HCT116 (cell line): Measurements from ENCODE around the gene SLC2A13. TPM values are rescaled to one million over a fixed set of nuclear protein-coding genes. Genes with fewer than 3 reads are reported as not detected.

ENCODE experiments used
- ATAC-seq: fragments of 200-7000 bp; cut with Tn5 transposase; 2 replicates; pipeline ENCODE4 v1.9.1; 2020; ENCODE audit warnings: mild to moderate bottlenecking, moderate library complexity
- BruUV-seq: library from RNA; stranded (reverse); fragments of 400-500 nt; replicated peaks from 2 replicates; lab custom pipeline; 2021; lab: Mats Ljungman, UMichigan
- CTCF ChIA-PET: fragments of 300-600 bp; sonication (Branson Sonifier 250); formaldehyde crosslinking; loops from one replicate; lab custom pipeline; 2021; ENCODE audit warnings: antibody characterized with exemption; lab: Charles Lee
- POLR2A ChIA-PET: fragments of 300-600, 350-600 bp; sonication (Branson Sonifier 250); formaldehyde crosslinking; loops from one replicate; lab custom pipeline; 2021; ENCODE audit warnings: antibody characterized with exemption; lab: Charles Lee
- RAD21 ChIA-PET, 2 experiments: fragments of 300-600 bp; sonication (Branson Sonifier 250); formaldehyde crosslinking; loops; one replicate each; lab custom pipeline; 2023; ENCODE audit warnings: low total read pairs in 2 of 2; ENCODE audit not compliant: uncharacterized antibody in 2 of 2, unreplicated experiment in 2 of 2, low non-redundant PET in 1 of 2; lab: Charles Lee
- DNase-seq: peaks from one replicate; pipeline ENCODE4 v3.0.0-alpha.2; 2010; ENCODE audit warnings: low read depth, low spot score
- H2AFZ ChIP-seq: fragments of 200-600 bp; shearing (Covaris generic), sonication (generic); 2 replicates; pipeline ENCODE4 v1.6.1; 2017; ENCODE audit warnings: low read depth, mixed run types, mixed read lengths, antibody characterized with exemption, low read length; ENCODE audit not compliant: poor library complexity, severe bottlenecking
- H3K27ac ChIP-seq: 2 replicates; pipeline ENCODE4 v1.5.1; 2012; ENCODE audit warnings: low read depth, low read length
- H3K27me3 ChIP-seq: fragments of 200-600 bp; sonication (generic); 2 replicates; pipeline ENCODE4 v1.6.1; 2016; ENCODE audit warnings: mixed run types, low read length, mixed read lengths; ENCODE audit not compliant: insufficient read depth
- H3K36me3 ChIP-seq, 2 experiments: fragments of 200-500 bp in 1 of 2; fragments of 200-600 bp in 1 of 2; sonication (Bioruptor generic) in 1 of 2; sonication (generic) in 1 of 2; 2 replicates each; pipeline versions ENCODE4 v1.5.1 to v1.6.1; 2014 to 2016; ENCODE audit warnings: low read length in 2 of 2, inconsistent platforms in 1 of 2, mixed read lengths in 1 of 2, mixed run types in 1 of 2; ENCODE audit not compliant: insufficient read depth in 2 of 2, control insufficient read depth in 1 of 2
- H3K4me1 ChIP-seq, 2 experiments: fragments of 200-600 bp in 1 of 2; sonication (generic) in 1 of 2; 2 replicates each; pipeline versions ENCODE4 v1.5.1 to v1.6.1; 2012 to 2017; ENCODE audit warnings: low read length in 2 of 2, inconsistent platforms in 1 of 2, mild to moderate bottlenecking in 1 of 2, mixed read lengths in 1 of 2, mixed run types in 1 of 2, moderate library complexity in 1 of 2; ENCODE audit not compliant: insufficient read depth in 2 of 2, control insufficient read depth in 1 of 2
- H3K4me2 ChIP-seq: fragments of 200-600 bp; sonication (generic); 2 replicates; pipeline ENCODE4 v1.6.1; 2017; ENCODE audit warnings: mixed run types, low read length, mixed read lengths
- H3K4me3 ChIP-seq, 2 experiments: fragments of 200-600 bp in 1 of 2; sonication (generic) in 1 of 2; replicated peaks in 1 of 2; 2 replicates each; pipeline ENCODE4 v1.5.1; 2011 to 2016; ENCODE audit warnings: low read length in 2 of 2, control low read depth in 1 of 2, low read depth in 1 of 2, mild to moderate bottlenecking in 1 of 2, mixed read lengths in 1 of 2, mixed run types in 1 of 2
- H3K79me2 ChIP-seq: fragments of 200-600 bp; sonication (generic); 2 replicates; pipeline ENCODE4 v1.6.1; 2017; ENCODE audit warnings: mild to moderate bottlenecking, mixed run types, low read length, moderate library complexity, mixed read lengths; ENCODE audit not compliant: insufficient read depth
- H3K9ac ChIP-seq: fragments of 200-600 bp; sonication (generic); 2 replicates; pipeline ENCODE4 v1.6.1; 2016; ENCODE audit warnings: low read length, mixed read lengths
- H3K9me2 ChIP-seq: fragments of 200-600 bp; sonication (generic), shearing (Covaris generic); 2 replicates; pipeline ENCODE4 v1.6.1; 2017; ENCODE audit warnings: mixed run types, mild to moderate bottlenecking, moderate library complexity; ENCODE audit not compliant: insufficient read depth
- H3K9me3 ChIP-seq, 2 experiments: fragments of 200-500 bp in 1 of 2; fragments of 200-600 bp in 1 of 2; sonication (Bioruptor generic) in 1 of 2; sonication (generic) in 1 of 2; 2 replicates each; pipeline ENCODE4 v1.6.1; 2014 to 2017; ENCODE audit warnings: low read length in 2 of 2, mixed read lengths in 2 of 2, inconsistent platforms in 1 of 2, low read depth in 1 of 2, mild to moderate bottlenecking in 1 of 2, mixed run types in 1 of 2, moderate library complexity in 1 of 2; ENCODE audit not compliant: control insufficient read depth in 1 of 2, insufficient read depth in 1 of 2
- H4K20me1 ChIP-seq: fragments of 200-600 bp; sonication (generic), shearing (Covaris generic); 2 replicates; pipeline ENCODE4 v1.6.1; 2017; ENCODE audit warnings: mixed run types, mild to moderate bottlenecking, moderate library complexity; ENCODE audit not compliant: insufficient read depth
- CBX3 ChIP-seq: IDR thresholded peaks from 2 replicates; pipeline ENCODE4 v1.6.1; 2012; ENCODE audit warnings: low read depth
- CEBPB ChIP-seq: IDR thresholded peaks from 2 replicates; pipeline ENCODE4 v1.6.1; 2012; ENCODE audit warnings: low read depth
- EGR1 ChIP-seq: IDR thresholded peaks from 2 replicates; pipeline ENCODE4 v1.6.1; 2012; ENCODE audit warnings: low read depth
- ELF1 ChIP-seq: IDR thresholded peaks from 2 replicates; pipeline ENCODE4 v1.6.1; 2012; ENCODE audit warnings: low read depth, borderline replicate concordance
- EZH2 ChIP-seq: fragments of 200-600 bp; sonication (generic); IDR thresholded peaks from 2 replicates; pipeline ENCODE4 v1.6.1; 2017; ENCODE audit warnings: antibody characterized with exemption, mixed run types
- EZH2phosphoT487 ChIP-seq: fragments of 200-600 bp; IDR thresholded peaks from 2 replicates; pipeline ENCODE4 v1.6.1; 2018; ENCODE audit warnings: antibody characterized with exemption, borderline replicate concordance
- JUND ChIP-seq: IDR thresholded peaks from 2 replicates; pipeline ENCODE4 v1.6.1; 2012
- POLR2AphosphoS5 ChIP-seq: IDR thresholded peaks from 2 replicates; pipeline ENCODE4 v1.6.1; 2011; ENCODE audit warnings: mild to moderate bottlenecking, low read depth, low read length, moderate library complexity
- RAD21 ChIP-seq: IDR thresholded peaks from 2 replicates; pipeline ENCODE4 v1.6.1; 2012; ENCODE audit warnings: low read depth, mild to moderate bottlenecking
- SP1 ChIP-seq: IDR thresholded peaks from 2 replicates; pipeline ENCODE4 v1.6.1; 2012; ENCODE audit warnings: low read depth
- SRF ChIP-seq: IDR thresholded peaks from 2 replicates; pipeline ENCODE4 v1.6.1; 2012; ENCODE audit warnings: low read depth
- YY1 ChIP-seq: IDR thresholded peaks from 2 replicates; pipeline ENCODE4 v1.6.1; 2011; ENCODE audit warnings: low read length, low read depth, moderate library complexity, mild to moderate bottlenecking; ENCODE audit not compliant: insufficient replicate concordance; ENCODE audit errors: extremely low read depth
- ZFX ChIP-seq: fragments of 450-650 bp; IDR thresholded peaks from 2 replicates; pipeline ENCODE4 v1.6.1; 2017
- ZNF274 ChIP-seq: fragments of 200-500 bp; sonication (Bioruptor generic); IDR thresholded peaks from 2 replicates; pipeline ENCODE4 v1.6.1; 2014; ENCODE audit warnings: mild to moderate bottlenecking, low read depth, low read length, inconsistent platforms
- intact Hi-C: fragments of 100-400 bp; cut with micrococcal nuclease; formaldehyde crosslinking; loops from 2 replicates; pipeline ENCODE4 v1.10.0; 2022
- total RNA-seq: library from RNA; stranded (reverse); gene quantifications from one replicate; pipeline ENCODE4 v1.2.1, GENCODE V29; 2021; ENCODE audit not compliant: unreplicated experiment
- TF ChIP-seq, protein P1 (sequence below), 3 experiments: fragments of 200-600 bp in 1 of 3; sonication (generic) in 1 of 3; IDR thresholded peaks in 2 of 3; conservative IDR thresholded peaks in 1 of 3; 2 replicates each; pipeline ENCODE4 v1.5.1; 2012 to 2017; ENCODE audit warnings: low read depth in 2 of 3, low read length in 2 of 3, antibody characterized with exemption in 1 of 3, borderline replicate concordance in 1 of 3, control low read depth in 1 of 3, mild to moderate bottlenecking in 1 of 3, mixed read lengths in 1 of 3, mixed run types in 1 of 3, moderate library complexity in 1 of 3; ENCODE audit not compliant: insufficient read depth in 1 of 3

The SLC2A13 gene
- total RNA-seq, 1 experiment from 2014 or later = 6.8 TPM

DNA sequence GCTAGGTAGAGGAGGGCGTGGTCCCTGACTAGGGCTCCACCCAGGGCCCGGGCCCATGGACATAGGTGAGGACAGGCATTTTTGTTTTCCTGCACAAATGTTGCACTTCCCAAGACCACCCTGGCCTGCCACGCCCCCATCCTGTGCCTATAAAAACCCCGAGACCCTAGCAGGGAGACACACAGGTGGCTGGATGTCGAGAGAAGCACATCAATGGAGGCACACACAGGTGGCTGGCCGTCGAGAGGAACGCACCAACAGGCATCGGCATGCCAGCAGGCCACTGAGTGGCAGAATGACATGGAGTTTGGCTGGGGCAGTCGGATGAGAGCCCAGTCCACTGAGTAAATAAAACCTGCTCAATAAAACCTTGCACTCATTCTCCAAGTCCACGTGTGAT is 328.4 kb downstream of the SLC2A13 start:
- Histone ChIP-seq H4K20me1 (no peaks in the 10 kb centered on the region; the same call in 1 of the 2 replicates), H3K4me3 (no peak overlapping the region), H3K9me3 (no peaks in the 10 kb centered on the region), H3K4me2 (no peak overlapping the region), H3K9ac (no peak overlapping the region), H3K79me2 (no peaks in the 10 kb centered on the region), H3K36me3 (no peaks in the 10 kb centered on the region), H3K27ac (no peak overlapping the region), H2AFZ (no peak overlapping the region), H3K9me2 (no peaks in the 10 kb centered on the region), H3K4me1 (no peaks in the 10 kb centered on the region), H3K27me3 (no peaks in the 10 kb centered on the region)
- no TSS peak for BruUV-seq
- no peak for ATAC-seq
- intact Hi-C loops = no loop called here
- ChIA-PET CTCF (no interaction called here), POLR2A (no interaction called here), RAD21 (no interaction called here)
- no peak for TF ChIP-seq SP1
- no peak for TF ChIP-seq SRF
- no peak for TF ChIP-seq RAD21
- TF ChIP-seq POLR2AphosphoS5 = no peak
- TF ChIP-seq CEBPB = no peak
- no peak for TF ChIP-seq EZH2phosphoT487
- no peak for TF ChIP-seq JUND
- no peak for TF ChIP-seq ZNF274
- no peak for TF ChIP-seq EGR1
- TF ChIP-seq ELF1 = no peak
- TF ChIP-seq ZFX = no peak
- TF ChIP-seq YY1 = no peak
- TF ChIP-seq EZH2 = no peak
- TF ChIP-seq, protein P1, sequence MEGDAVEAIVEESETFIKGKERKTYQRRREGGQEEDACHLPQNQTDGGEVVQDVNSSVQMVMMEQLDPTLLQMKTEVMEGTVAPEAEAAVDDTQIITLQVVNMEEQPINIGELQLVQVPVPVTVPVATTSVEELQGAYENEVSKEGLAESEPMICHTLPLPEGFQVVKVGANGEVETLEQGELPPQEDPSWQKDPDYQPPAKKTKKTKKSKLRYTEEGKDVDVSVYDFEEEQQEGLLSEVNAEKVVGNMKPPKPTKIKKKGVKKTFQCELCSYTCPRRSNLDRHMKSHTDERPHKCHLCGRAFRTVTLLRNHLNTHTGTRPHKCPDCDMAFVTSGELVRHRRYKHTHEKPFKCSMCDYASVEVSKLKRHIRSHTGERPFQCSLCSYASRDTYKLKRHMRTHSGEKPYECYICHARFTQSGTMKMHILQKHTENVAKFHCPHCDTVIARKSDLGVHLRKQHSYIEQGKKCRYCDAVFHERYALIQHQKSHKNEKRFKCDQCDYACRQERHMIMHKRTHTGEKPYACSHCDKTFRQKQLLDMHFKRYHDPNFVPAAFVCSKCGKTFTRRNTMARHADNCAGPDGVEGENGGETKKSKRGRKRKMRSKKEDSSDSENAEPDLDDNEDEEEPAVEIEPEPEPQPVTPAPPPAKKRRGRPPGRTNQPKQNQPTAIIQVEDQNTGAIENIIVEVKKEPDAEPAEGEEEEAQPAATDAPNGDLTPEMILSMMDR (IDR thresholded peaks at IDR 0.05 in 2 of 3, conservative IDR thresholded peaks at IDR 0.05 in 1 of 3; ENCODE audit: borderline replicate concordance in 1 of 3, insufficient read depth in 1 of 3, low read depth in 2 of 3, low read length in 2 of 3) = no peak
- TF ChIP-seq CBX3 = no peak
- no peak for DNase-seq
